ENCODE measurements around the gene NOD2.

Gene NOD2

DNA sequence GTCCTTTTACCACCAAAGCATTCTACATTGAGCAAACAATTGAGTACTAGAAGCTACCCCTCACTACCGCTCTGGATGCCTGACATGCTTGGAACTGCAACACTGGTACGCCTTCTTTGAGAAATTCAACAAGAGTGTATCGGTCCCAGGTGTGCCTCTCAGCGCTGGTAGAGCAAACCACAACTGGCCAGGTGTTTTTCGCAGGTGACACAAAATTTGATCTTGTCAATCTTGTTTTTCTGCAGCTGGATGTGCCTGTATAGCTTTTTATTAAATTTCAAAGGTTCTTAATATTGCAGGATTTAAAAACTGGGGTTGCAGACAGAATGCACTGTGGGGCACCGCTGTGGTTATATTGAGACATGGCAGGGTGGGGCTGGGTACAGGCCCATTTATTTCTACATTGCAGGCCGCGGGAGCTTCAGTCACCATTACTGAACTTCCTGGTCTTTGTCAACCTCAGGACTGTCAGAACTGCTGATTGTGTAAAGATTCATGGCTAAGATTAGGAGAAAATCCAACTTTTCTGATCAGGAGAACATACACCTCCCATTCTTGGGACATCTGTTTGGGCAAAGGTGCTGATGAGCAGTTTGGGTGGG, 7.8 kb upstream of the NOD2 start:
- in situ Hi-C loops (cut with MboI; ENCODE audit: low sequenced_read_pairs): loop anchor here (10.0 kb wide), 1 partner anchor 59 kb away; the partner anchor contains the start of gene CYLD

DNA sequence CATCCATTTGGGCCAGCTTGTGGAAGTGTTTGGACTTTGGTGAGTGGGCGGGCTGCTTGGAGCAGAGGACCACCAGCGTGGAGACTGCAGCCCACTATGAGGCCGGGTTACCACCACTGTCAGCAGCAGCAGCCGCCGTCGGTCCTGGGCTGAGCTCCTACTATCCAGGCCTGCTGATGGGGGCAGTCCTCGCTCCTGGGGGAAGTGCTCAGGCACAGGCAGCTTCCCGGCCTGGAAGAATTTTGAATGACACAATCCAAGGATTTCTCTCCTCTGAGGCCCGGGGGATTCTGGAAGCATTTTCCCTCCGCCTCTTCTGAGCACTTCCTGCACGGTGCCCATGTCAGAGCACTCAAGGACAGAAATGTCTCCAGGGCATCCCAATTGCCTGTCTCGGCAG, 5.3 kb upstream of the NOD2 start:
- in situ Hi-C loops (cut with MboI; ENCODE audit: low sequenced_read_pairs): loop anchor here (10.0 kb wide), 1 partner anchor 57 kb away; the partner anchor contains the start of gene CYLD

DNA sequence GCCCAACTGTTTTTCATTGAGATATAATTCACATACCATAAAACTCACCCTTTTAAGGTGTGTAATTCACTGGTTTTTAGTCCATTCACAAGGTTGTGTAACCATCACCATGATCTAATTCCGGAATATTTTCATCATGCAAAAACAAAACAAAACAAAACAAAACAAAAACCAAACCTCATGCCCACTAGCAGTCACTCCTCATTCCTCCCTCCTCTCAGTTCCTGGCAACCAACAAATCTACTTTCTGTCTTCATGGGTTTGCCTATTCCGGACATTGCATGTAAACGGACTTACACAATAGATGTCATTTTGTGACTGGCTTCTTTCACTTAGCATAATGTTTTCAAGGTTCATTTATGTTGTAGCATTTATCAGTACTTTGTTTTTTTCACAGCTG, 4.5 kb upstream of the NOD2 start:
- in situ Hi-C loops (cut with MboI; ENCODE audit: low sequenced_read_pairs): loop anchor here (10.0 kb wide), 1 partner anchor 56 kb away; the partner anchor contains the start of gene CYLD

DNA sequence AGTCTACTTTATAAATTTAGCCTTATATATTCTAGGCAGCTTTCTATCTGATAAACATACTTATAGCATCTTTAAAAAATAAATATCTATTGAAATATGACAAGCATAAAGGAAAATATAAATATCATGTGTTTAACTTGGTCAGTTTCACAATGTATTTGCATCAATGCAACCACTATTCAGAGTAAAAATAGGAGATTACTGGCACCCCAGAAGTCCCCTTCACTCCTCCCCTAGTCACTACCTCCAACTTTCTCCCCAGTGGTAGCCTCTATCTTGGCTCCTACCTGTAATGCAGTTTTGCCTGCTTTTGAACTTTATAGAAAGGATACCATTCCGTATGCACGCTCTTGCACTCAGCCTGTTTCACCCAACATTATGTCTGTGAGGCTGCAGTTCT, 3.2 kb upstream of the NOD2 start:
- in situ Hi-C loops (cut with MboI; ENCODE audit: low sequenced_read_pairs): no loop called here

DNA sequence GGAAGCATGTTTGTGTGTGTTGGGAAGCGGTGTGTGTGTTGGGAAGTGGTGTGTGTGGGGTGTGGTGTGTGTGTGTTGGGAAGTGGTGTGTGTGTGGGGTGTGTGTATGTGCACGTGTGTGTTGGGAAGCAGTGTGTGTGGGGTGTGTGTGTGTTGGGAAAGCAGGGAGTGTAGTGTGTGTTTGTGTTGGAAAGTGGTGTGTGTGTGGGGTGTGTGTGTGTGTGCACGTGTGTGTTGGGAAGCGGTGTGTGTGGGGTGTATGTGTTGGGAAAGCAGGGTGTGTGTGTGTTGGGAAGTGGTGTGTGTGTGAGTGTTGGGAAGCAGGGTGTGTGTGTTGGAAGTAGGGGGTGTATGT, 785 bp upstream of the NOD2 start:
- in situ Hi-C loops (cut with MboI; ENCODE audit: low sequenced_read_pairs): no loop called here

DNA sequence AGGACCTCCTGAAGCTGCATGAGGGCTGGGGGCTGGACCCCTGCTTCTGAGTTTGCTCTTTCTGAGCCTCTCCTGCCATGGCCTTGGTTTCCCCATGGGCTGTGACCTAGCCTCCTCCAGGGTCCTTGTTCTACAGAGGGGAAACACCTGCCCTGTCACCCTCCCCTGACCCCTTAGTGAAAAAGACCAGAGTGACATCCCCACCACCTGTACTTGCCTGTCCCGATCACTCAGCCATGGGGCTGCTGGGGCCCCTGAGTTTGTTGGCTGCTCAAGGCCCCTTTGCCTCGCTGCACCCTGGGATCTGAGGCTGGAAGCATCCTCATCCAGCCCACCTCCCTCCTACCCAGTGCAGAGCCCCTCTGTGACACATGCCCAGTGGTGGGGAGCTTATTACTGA, 800 bp downstream of the NOD2 start:
- in situ Hi-C loops (cut with MboI; ENCODE audit: low sequenced_read_pairs): no loop called here

DNA sequence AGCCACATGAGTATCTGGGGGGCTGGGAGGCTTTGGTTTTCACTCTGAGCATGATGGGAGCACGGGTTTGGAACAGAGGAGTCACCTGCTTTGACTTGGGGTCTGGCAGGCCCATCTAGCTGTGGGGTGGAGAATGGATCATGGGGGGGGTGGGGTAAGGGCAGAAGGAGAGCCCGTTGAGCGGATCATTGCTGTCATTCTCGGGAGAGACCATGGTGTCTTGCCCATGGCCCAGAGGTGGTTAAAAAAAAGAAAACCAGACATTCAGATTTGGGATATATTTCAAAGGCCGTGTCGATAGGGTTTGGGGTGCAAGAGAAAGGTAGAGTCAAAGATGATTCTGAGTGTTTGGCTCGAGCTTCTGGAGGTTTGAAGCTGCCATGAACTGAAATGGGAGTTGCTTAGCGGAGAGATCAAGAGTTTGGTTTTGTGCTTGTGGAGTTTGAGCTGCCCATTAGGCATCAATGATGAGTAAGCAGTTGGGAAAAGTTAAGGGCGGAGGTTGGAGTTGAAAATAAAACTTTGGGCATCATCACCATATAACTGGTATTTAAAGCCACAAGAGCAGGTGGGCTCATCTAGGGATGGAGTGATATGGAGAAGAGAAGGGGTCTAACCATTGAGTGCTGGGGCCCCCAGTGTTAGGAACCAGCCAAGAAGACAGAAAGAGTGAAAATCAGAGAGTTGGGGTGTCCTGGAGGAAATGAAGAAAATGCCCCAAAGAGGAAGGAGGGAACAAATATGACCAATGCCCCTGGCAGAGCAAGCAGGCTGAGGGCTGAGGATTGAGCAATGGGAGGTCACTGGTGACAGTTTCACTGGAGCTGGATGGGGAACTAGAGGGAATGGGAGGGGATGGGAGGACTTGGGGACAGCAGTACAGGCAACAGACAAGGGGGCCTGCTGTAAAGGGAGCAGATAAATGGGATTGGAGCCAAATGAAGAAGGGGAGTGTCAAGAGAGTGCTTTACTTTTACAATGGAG, 1.9 kb downstream of the NOD2 start:
- in situ Hi-C loops (cut with MboI; ENCODE audit: low sequenced_read_pairs): no loop called here

DNA sequence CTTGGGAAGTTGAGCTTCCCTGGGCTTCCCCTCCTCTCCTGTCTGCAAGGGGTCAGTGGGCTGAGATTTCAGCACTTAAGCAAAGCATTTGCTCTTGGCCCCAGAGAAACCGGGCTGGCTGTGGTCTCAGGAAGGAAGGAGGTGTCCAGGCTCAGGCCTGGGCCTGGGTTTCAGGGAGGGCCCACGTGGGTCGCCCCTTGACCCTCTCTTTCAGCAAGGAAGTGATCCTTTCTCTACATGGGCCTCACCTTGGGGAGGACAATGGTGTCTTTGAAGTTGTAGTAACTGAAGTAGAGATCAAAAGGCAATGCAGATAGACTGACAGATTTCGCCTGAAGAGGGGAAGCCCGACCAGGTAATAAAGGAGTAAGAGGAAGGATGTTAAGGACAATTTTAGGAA, 2.7 kb downstream of the NOD2 start:
- in situ Hi-C loops (cut with MboI; ENCODE audit: low sequenced_read_pairs): no loop called here

DNA sequence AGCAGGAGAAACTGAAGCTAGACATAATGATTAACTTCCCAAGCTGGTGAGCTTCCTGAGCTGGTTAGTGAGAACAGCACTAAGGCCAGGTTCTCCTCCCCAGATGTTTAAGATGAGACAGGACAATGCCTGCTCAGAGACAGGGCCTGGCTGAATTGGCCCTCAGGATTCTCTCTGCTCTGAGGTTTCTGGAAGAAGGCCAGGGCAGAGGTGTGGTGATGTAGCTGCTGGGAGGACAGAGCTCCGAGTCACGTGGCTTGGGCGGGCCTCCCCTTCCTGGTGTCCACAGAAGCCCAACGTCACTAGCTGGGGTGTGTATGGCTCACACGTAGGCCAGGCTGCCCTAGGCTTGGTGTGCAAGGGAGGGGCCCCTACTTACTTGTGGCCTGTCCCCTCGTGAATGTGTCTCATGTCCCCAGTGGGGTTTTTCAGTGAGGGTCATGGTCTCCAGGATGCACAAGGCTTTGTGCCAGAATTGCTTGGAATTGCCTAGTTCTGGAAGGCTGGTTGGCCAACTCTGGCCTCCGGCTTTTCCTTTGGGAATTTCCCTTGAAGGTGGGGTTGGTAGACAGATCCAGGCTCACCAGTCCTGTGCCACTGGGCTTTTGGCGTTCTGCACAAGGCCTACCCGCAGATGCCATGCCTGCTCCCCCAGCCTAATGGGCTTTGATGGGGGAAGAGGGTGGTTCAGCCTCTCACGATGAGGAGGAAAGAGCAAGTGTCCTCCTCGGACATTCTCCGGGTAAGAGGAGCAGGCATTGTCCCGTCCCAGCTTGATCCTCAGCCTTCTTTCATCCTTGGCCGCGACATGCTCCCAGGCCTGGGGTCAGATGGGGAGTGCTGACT, 3.4 kb downstream of the NOD2 start:
- in situ Hi-C loops (cut with MboI; ENCODE audit: low sequenced_read_pairs): no loop called here

DNA sequence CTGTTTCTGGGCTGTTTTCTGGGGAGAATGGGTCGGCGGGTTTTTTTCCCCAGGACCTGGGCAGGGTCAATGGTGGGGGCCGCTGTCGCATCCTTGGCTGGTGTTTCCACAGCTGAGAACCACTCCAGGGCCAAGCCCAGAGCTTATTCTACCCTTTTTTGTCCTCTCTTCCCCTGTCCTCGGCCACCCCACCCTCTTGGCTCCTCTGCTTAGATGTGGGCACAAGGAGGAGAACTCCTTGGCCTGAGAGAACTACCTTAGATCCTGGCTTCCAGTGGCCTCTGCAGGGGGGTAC, 4.0 kb downstream of the NOD2 start:
- in situ Hi-C loops (cut with MboI; ENCODE audit: low sequenced_read_pairs): no loop called here

DNA sequence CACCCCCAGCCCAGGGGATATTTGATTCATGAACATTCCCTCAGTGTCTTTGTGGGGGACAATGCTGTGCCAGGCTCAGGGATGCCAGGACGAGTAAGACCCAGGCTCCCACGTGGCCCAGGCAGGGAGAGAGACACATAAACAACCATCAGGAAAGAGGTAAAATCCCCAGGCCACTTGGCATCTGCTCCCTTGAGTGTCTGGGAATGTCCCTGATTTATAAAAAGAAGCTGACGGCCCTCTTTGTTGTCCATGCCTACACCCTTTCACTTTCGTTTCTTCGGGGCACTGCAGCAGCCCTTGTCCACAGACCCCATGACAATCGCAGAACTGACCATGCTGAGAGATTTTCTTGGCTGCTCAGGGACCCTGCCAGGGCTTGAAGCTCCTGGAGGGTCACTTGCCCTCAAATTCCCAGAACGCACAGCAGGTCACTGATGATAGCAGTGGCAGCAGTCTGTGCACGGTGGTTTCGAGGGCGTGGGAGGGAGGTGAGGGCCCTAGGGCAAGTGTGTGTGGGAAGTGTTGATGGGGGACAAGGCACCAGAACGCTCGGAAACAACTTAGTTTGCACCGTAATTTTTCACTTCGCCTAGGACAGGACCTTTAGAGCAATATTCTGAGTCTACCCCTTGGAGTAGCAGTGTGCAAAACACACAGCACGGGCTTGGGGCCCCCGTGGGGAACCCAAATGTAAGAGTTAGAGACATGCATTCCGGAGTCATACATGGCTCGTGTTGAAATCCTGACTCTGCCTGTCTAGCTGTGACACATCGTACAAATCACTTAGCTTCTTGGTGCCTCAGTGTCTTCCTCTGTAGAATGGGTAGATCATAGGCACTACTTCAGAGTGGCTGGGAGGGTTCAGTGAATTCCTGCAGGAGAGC, 4.7 kb downstream of the NOD2 start:
- in situ Hi-C loops (cut with MboI; ENCODE audit: low sequenced_read_pairs): no loop called here

DNA sequence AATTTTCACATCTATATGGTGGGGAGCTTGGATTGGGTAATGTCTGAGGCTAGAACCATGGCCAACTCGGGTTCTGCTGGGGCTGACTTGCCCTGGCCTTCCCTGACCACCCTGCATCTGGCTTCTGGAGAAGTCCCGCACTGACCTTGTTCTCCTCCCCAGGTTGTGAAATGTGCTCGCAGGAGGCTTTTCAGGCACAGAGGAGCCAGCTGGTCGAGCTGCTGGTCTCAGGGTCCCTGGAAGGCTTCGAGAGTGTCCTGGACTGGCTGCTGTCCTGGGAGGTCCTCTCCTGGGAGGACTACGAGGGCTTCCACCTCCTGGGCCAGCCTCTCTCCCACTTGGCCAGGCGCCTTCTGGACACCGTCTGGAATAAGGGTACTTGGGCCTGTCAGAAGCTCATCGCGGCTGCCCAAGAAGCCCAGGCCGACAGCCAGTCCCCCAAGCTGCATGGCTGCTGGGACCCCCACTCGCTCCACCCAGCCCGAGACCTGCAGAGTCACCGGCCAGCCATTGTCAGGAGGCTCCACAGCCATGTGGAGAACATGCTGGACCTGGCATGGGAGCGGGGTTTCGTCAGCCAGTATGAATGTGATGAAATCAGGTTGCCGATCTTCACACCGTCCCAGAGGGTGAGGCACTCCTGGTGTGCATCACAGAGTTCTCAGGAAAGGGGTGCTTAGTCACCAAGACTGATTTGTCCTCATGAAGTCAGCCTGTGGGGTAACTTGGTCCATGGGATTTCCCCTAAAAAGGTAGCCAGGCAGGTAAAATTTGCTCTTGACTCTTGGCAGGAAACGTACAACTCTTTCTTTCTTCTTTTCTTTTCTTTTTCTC, 6.1 kb downstream of the NOD2 start:
- in situ Hi-C loops (cut with MboI; ENCODE audit: low sequenced_read_pairs): no loop called here

DNA sequence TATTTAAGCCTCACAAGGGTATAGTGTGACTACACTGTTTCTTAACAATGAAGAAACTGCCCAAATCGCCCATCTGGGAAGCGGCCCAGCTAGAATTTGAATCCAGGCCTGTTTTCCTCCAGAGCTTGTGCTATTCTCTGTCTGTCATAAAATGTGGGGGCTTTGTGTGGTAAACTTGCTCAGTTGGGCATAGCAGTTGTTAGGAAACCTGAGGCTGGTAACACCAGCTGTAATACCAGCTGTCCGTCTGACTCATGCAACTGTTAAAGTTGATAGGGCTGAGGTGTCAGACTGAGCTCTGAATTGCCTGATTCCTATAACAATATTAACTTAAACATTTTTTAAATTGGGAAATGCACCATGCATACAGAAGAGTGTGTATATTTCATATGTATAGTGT, 9.3 kb downstream of the NOD2 start:
- in situ Hi-C loops (cut with MboI; ENCODE audit: low sequenced_read_pairs): no loop called here

DNA sequence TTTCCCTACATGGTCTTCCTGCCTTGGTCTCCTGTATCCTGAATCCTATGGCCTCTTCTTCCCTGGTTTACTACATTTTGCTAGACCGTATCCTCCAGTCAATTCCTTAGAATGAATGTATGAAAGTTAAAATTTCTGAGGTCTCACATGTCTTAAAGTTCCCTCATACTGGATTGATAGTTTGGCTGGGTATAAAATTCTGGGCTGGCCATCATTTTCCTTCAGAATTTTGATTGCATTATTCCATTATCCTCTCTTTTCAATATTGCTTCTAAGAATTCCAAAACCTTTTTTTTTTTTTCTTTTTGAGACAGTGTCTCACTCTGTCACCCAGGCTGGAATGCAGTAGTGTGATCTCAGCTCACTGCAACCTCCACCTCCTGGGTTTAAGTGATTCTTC, 10.8 kb downstream of the NOD2 start:
- in situ Hi-C loops (cut with MboI; ENCODE audit: low sequenced_read_pairs): no loop called here

DNA sequence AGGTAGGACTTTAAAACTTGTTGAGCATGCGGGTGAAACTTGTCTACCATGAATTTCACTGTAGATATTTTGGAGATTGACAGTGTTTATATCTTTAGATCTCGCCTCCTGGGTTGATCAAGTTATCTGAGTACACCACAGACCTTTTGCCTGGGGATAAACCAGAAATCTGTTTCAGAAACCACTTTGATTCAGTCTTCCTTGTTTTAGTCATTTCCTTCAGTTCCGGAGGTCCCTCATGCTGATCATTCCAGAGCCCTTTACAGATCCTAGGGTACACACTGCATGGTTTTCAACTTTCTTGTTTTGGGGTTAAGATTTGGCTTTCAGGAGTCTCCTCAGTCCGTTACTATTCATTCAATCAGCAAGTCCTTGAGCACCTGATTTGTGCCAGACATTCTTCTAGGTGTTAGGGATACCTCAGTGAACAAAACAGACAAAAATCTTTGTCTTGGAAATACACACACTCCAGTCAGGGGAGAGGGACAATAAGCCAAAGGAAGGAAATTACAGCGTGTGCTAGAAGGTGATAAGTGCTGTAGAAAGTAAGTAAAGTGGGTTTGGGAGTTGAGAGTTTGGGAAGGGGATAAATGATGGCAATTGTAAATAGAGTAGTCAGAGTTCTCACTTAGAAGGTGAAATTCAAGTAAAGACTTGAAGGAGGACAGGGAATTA, 12.2 kb downstream of the NOD2 start:
- in situ Hi-C loops (cut with MboI; ENCODE audit: low sequenced_read_pairs): no loop called here

DNA sequence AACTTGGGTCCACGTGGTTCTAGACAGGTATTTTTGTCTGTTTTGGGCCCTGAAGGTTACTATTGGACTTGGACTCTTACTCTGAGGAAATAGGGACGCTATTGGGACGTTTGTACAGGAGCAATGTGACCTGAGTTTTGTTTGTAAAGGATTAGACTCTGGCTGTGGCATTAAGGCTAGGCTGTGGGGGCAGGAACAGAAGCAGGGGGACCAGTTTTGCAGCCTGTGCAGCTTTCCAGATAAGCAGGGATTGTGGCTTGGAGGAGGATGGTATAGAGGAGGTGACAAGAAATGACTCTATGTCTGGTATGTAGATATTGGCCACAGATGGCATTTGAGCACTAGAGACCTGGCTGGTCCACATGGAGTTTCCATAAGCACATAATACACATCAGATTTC, 12.8 kb downstream of the NOD2 start:
- in situ Hi-C loops (cut with MboI; ENCODE audit: low sequenced_read_pairs): no loop called here

DNA sequence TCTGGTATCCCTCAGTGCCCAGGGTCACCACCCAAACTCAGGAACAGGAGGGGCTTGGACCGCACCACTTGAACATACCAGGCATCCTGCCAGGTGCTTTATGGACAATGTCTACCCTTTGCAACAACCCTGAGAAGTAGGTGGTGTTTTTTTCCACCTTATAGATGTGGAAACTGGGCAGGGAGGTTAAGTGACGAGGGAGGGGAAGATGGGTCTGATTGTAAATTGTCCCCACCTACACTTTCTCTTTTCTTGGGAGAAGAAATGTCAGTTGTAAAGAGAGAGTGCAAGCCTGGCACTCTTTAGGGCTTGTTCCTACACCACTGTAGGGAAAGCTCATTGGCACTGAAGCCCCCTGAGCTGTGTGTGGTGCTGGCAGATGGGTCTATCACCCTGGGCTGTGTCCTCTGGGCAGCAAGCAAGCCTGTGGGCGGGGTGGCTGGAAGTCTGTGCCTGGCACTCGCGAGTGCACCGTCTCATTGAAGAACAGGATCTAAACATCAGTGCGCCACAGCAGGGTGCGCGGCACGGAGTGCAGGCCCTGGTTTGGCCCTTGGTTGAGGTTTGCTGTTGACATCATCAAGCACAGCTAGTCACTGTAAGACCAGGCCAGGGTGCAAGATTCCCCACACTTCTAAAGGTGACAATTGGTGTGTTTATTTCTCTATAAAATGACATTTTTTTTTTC, 15.1 kb downstream of the NOD2 start:
- in situ Hi-C loops (cut with MboI; ENCODE audit: low sequenced_read_pairs): no loop called here

DNA sequence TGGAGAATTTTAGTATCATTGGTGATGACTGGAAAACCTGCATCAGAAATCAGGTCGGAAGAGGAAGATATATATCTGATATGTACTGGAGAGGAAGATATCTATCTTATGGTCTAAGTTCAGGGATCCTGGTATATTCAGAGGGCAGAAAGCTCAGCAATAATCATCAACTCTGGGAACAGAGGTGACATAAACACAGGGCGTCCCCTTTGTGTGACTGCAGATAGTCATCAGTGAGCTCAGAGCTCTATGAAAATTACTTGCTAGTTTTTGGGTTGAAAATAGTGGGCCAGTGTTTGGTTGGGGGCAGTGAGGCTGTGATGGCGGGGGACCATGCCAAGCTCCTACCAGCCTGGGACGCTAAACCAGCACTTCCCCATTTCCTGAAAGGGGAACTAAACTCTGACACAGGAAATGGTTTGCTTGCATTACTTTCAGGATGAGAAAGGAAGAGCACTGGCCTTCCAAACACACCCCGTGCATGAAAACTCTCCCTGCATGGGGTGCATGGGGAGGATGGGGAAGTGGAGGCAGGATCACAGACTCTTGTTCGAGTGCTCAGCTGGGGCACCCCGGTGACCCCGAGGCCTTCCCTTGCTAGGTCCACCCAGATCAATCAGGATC, 15.8 kb downstream of the NOD2 start:
- in situ Hi-C loops (cut with MboI; ENCODE audit: low sequenced_read_pairs): no loop called here

Measured in HL-60/S4 treated with retinoic acid at 250 ng/mL for 4 days and 3 days (cell line).